Measurements from ENCODE around the gene TCN2. TPM values are rescaled to one million over a fixed set of nuclear protein-coding genes. Genes with fewer than 3 reads are reported as not detected.

TCN2 gene
- total RNA-seq, 1 experiment from 2014 or later: 11.0 TPM

DNA sequence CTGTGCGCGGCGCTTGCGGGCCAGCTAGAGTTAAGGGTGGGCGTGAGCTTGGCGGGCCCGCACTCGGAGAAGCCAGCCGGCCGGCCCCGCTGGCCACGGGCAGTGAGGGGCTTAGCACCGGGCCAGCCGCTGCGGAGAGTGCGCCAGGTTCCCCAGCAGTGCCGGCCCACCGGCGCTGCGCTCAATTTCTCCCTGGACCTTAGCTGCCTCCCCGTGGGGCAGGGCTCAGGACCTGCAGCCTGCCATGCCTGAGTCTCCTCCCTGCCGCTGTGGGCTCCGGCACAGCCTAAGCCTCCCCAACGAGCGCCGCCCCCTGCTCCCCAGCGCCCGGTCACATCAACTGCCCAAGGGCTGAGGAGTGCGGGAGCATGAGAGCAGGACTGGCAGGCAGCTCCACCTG is 10.1 kb upstream of the TCN2 start:
- no peaks in the 10 kb centered on the region for H3K9me3 Mint-ChIP-seq (ENCODE audit: low read depth, unreplicated experiment)
- H3K36me3 Mint-ChIP-seq (ENCODE audit: insufficient read depth, unreplicated experiment): no peaks in the 10 kb centered on the region
- TF ChIP-seq, protein P1, sequence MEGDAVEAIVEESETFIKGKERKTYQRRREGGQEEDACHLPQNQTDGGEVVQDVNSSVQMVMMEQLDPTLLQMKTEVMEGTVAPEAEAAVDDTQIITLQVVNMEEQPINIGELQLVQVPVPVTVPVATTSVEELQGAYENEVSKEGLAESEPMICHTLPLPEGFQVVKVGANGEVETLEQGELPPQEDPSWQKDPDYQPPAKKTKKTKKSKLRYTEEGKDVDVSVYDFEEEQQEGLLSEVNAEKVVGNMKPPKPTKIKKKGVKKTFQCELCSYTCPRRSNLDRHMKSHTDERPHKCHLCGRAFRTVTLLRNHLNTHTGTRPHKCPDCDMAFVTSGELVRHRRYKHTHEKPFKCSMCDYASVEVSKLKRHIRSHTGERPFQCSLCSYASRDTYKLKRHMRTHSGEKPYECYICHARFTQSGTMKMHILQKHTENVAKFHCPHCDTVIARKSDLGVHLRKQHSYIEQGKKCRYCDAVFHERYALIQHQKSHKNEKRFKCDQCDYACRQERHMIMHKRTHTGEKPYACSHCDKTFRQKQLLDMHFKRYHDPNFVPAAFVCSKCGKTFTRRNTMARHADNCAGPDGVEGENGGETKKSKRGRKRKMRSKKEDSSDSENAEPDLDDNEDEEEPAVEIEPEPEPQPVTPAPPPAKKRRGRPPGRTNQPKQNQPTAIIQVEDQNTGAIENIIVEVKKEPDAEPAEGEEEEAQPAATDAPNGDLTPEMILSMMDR (IDR thresholded peaks at IDR 0.05; ENCODE audit: unreplicated experiment): no peak
- no peak overlapping the region for H3K4me3 Mint-ChIP-seq (ENCODE audit: low read depth, unreplicated experiment)
- BruUV-seq (replicated peaks): no TSS peak
- CTCF ChIA-PET: interaction anchor here (1.0 kb wide), 1 partner anchor 10 kb away, joined by 3 read pairs; the partner anchor contains the start of gene TCN2
- H3K27ac Mint-ChIP-seq (ENCODE audit: unreplicated experiment): no peak overlapping the region
- intact Hi-C loops (cut with micrococcal nuclease; ENCODE audit: unreplicated experiment): no loop called here
- DNase-seq: no peak
- no peaks in the 10 kb centered on the region for H3K27me3 Mint-ChIP-seq (ENCODE audit: unreplicated experiment)
- no peaks in the 10 kb centered on the region for H3K4me1 Mint-ChIP-seq (ENCODE audit: low read depth, unreplicated experiment)

DNA sequence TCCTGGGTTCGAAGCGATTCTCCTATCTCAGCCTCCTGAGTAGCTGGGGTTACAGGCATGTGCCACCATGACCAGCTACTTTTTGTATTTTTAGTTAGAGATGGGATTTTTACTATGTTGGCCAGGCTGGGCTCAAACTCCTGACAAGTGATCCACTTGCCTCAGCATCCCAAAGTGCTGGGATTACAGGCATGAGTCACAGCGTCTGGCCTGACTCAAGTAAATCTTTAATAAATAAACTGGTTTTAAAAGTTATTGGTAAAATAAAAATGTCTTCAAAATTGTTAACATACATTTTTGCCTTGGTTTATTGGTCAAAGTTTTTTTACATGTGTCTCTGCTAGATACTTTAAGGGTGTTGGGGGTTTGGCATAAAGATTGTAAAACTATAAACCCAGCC is 8.0 kb upstream of the TCN2 start:
- no peaks in the 10 kb centered on the region for H3K27me3 Mint-ChIP-seq (ENCODE audit: unreplicated experiment)
- H3K4me3 Mint-ChIP-seq (ENCODE audit: low read depth, unreplicated experiment): no peak overlapping the region
- no peak for DNase-seq
- BruUV-seq (replicated peaks): no TSS peak
- CTCF ChIA-PET: interaction anchor here (0.6 kb wide), 1 partner anchor 8 kb away, joined by 4 read pairs; the partner anchor contains the start of gene TCN2
- TF ChIP-seq, protein P1 (IDR thresholded peaks at IDR 0.05; ENCODE audit: unreplicated experiment): no peak
- no peaks in the 10 kb centered on the region for H3K9me3 Mint-ChIP-seq (ENCODE audit: low read depth, unreplicated experiment)
- H3K4me1 Mint-ChIP-seq (ENCODE audit: low read depth, unreplicated experiment): no peaks in the 10 kb centered on the region
- no peak overlapping the region for H3K27ac Mint-ChIP-seq (ENCODE audit: unreplicated experiment)
- H3K36me3 Mint-ChIP-seq (ENCODE audit: insufficient read depth, unreplicated experiment): no peaks in the 10 kb centered on the region
- intact Hi-C loops (cut with micrococcal nuclease; ENCODE audit: unreplicated experiment): no loop called here

DNA sequence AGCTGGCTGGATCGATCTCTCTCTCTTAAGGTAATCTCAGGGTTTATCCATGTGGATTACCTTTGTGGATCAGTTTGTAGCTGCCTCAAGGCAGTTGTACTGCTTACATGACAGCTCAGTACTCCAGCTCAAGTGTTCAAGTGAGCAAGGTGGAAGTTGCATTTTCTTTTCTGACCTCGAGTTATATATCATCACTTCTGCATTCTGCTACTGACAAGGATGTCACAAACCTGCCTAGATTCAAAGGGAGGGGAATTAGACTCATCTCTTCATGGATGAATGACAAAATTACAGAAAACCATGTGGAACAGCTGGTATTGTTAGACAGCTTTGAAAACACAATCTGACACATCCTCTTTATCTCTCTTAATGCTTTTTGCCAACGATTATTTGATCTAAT is 6.1 kb upstream of the TCN2 start:
- TF ChIP-seq, protein P1 (IDR thresholded peaks at IDR 0.05; ENCODE audit: unreplicated experiment): no peak
- no TSS peak for BruUV-seq (replicated peaks)
- Mint-ChIP-seq H3K27me3 (ENCODE audit: unreplicated experiment) (no peaks in the 10 kb centered on the region), H3K36me3 (ENCODE audit: insufficient read depth, unreplicated experiment) (peaks cover under 1% of the 10 kb centered on the region), H3K4me3 (ENCODE audit: low read depth, unreplicated experiment) (no peak overlapping the region), H3K27ac (ENCODE audit: unreplicated experiment) (no peak overlapping the region), H3K4me1 (ENCODE audit: low read depth, unreplicated experiment) (peaks cover under 1% of the 10 kb centered on the region), H3K9me3 (ENCODE audit: low read depth, unreplicated experiment) (no peaks in the 10 kb centered on the region)
- DNase-seq: no peak
- intact Hi-C loops (cut with micrococcal nuclease; ENCODE audit: unreplicated experiment): no loop called here
- CTCF ChIA-PET: no interaction called here

DNA sequence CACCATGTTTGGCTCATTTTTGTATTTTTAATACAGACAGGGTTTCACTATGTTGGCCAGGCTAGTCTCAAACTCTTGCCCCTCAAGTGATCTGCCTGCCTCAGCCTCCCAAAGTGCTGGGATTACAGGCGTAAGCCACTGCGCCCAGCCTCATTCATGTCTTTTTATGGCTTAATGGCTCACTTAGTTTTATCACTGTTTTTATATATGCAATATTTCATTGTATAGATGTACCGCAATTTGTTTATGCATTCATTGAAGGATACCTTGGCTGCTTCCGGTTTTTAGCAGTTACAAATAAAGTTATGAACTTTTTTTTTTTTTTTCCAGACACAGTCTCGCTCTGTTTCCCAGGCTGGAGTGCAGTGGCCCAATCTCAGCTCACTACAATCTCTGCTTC is 5.5 kb upstream of the TCN2 start:
- peaks cover 6% of the 10 kb centered on the region for H3K36me3 Mint-ChIP-seq (ENCODE audit: insufficient read depth, unreplicated experiment)
- TF ChIP-seq, protein P1 (IDR thresholded peaks at IDR 0.05; ENCODE audit: unreplicated experiment): no peak
- H3K4me3 Mint-ChIP-seq (ENCODE audit: low read depth, unreplicated experiment): no peak overlapping the region
- BruUV-seq (replicated peaks): no TSS peak
- H3K9me3 Mint-ChIP-seq (ENCODE audit: low read depth, unreplicated experiment): no peaks in the 10 kb centered on the region
- H3K27me3 Mint-ChIP-seq (ENCODE audit: unreplicated experiment): no peaks in the 10 kb centered on the region
- CTCF ChIA-PET: interaction anchor here (0.6 to 1.1 kb wide), 5 partner anchors 10 to 215 kb away, joined by 3 to 13 read pairs (median 4); partner anchors contain the start of gene PES1
- H3K4me1 Mint-ChIP-seq (ENCODE audit: low read depth, unreplicated experiment): peaks cover 6% of the 10 kb centered on the region
- H3K27ac Mint-ChIP-seq (ENCODE audit: unreplicated experiment): no peak overlapping the region
- DNase-seq: no peak
- intact Hi-C loops (cut with micrococcal nuclease; ENCODE audit: unreplicated experiment): no loop called here
